K562 (cell line): ENCODE measurements around the gene ACSF2. TPM values are rescaled to one million over a fixed set of nuclear protein-coding genes. Genes with fewer than 3 reads are reported as not detected.

Experiments
- ARID3A ChIP-seq: IDR thresholded peaks from 2 replicates; pipeline ENCODE4 v1.6.1; 2012; ENCODE audit warnings: low read depth, low read length, improper control_type of control experiment, borderline replicate concordance
- BRD4 ChIP-seq: fragments of 200-600 bp; sonication (generic); IDR thresholded peaks from 2 replicates; pipeline ENCODE4 v1.6.1; 2017; ENCODE audit warnings: inconsistent platforms
- E2F4 ChIP-seq: sonication (generic); formaldehyde crosslinking; IDR thresholded peaks from 2 replicates; pipeline ENCODE4 v1.8.0; 2022; ENCODE audit warnings: mild to moderate bottlenecking, low read depth, missing genetic modification reagents
- ELF1 ChIP-seq: fragments of 200-800 bp; sonication (Bioruptor generic); IDR thresholded peaks from 2 replicates; pipeline ENCODE4 v1.6.1; 2016; ENCODE audit warnings: missing genetic modification characterization, missing compliant biosample characterization
- FOSL1 ChIP-seq: fragments of 200-800 bp; sonication (Bioruptor generic); conservative IDR thresholded peaks from 2 replicates; pipeline ENCODE4 v1.6.1; 2016; ENCODE audit warnings: missing genetic modification characterization, missing compliant biosample characterization
- GTF2E2 ChIP-seq: fragments of 200-800 bp; sonication (Bioruptor generic); IDR thresholded peaks from 2 replicates; pipeline ENCODE4 v1.6.1; 2016; ENCODE audit warnings: missing genetic modification characterization, missing compliant biosample characterization
- KLF13 ChIP-seq: fragments of 450-650 bp; IDR thresholded peaks from 2 replicates; pipeline ENCODE4 v1.6.1; 2016; ENCODE audit warnings: missing genetic modification characterization, low read depth, mild to moderate bottlenecking, missing compliant biosample characterization, moderate library complexity, borderline replicate concordance
- MAX ChIP-seq: sonication (generic); formaldehyde crosslinking; IDR thresholded peaks from 2 replicates; pipeline ENCODE4 v1.9.0; 2022; ENCODE audit warnings: mild to moderate bottlenecking, missing genetic modification reagents
- NFE2 ChIP-seq: IDR thresholded peaks from 2 replicates; pipeline ENCODE4 v1.6.1; 2014; ENCODE audit warnings: antibody characterized with exemption, low read depth
- NFIX ChIP-seq: fragments of 250-450 bp; sonication (Bioruptor Pico); IDR thresholded peaks from 2 replicates; pipeline ENCODE4 v1.4.0; 2020; ENCODE audit warnings: low read depth, mild to moderate bottlenecking, moderate library complexity
- PHB ChIP-seq: fragments of 250-450 bp; sonication (Bioruptor Pico); IDR thresholded peaks from 2 replicates; pipeline ENCODE4 v1.5.0; 2021
- RBM34 ChIP-seq: fragments of 200-400 bp; formaldehyde crosslinking; IDR thresholded peaks from 2 replicates; pipeline ENCODE4 v1.6.1; 2018; ENCODE audit warnings: low read length, borderline replicate concordance; ENCODE audit not compliant: insufficient read depth
- RBM39 ChIP-seq: fragments of 200-400 bp; formaldehyde crosslinking; optimal IDR thresholded peaks from 2 replicates; pipeline ENCODE3; 2018; ENCODE audit warnings: low read depth, low read length
- SREBF2 ChIP-seq: sonication (generic); formaldehyde crosslinking; IDR thresholded peaks from 2 replicates; pipeline ENCODE4 v1.4.0; 2020; ENCODE audit warnings: mild to moderate bottlenecking, missing genetic modification reagents
- TGIF2 ChIP-seq: sonication (generic); formaldehyde crosslinking; IDR thresholded peaks from 2 replicates; pipeline ENCODE4 v1.8.1; 2022; ENCODE audit warnings: mild to moderate bottlenecking, missing genetic modification reagents, moderate library complexity
- YY1 ChIP-seq, 3 experiments: IDR thresholded peaks; 2 replicates each; pipeline ENCODE4 v1.6.1; 2011; ENCODE audit warnings: low read length in 2 of 3, mild to moderate bottlenecking in 2 of 3, moderate library complexity in 2 of 3, borderline replicate concordance in 1 of 3, control low read depth in 1 of 3, low read depth in 1 of 3; ENCODE audit not compliant: insufficient read depth in 3 of 3, insufficient replicate concordance in 2 of 3, control insufficient read depth in 1 of 3, insufficient read length in 1 of 3; ENCODE audit errors: extremely low read depth in 1 of 3
- ZKSCAN3 ChIP-seq: fragments of 250-450 bp; sonication (Bioruptor Pico); IDR thresholded peaks from 2 replicates; pipeline ENCODE4 v1.4.0; 2020
- ZNF263 ChIP-seq: sonication (generic); formaldehyde crosslinking; IDR thresholded peaks from 2 replicates; pipeline ENCODE4 v1.8.0; 2022; ENCODE audit warnings: mild to moderate bottlenecking, missing genetic modification reagents, borderline replicate concordance
- ZNF408 ChIP-seq: fragments of 250-450 bp; sonication (Bioruptor Pico); IDR thresholded peaks from 2 replicates; pipeline ENCODE4 v1.4.0; 2020; ENCODE audit warnings: low read depth, mild to moderate bottlenecking, moderate library complexity
- ZNF717 ChIP-seq: fragments of 250-450 bp; sonication (Bioruptor Pico); IDR thresholded peaks from 2 replicates; pipeline ENCODE4 v1.5.0; 2021
- polyA plus RNA-seq, 8 experiments: library from polyadenylated mRNA; depleted of rRNA in 4 of 8; stranded (reverse) in 5 of 8; unstranded in 3 of 8; fragments of >200 nt; fragmentation: Nextera tagmentation in 2 of 8; fragmentation: Illumina TruSeq in 1 of 8; extraction: Ambion mirVana in 2 of 8; extraction: Trizol in 1 of 8; gene quantifications; 2 replicates each; pipeline versions ENCODE4 v1.2.1 to v1.2.3, GENCODE V29; 2011 to 2014; ENCODE audit warnings: inconsistent platforms in 1 of 8, missing spikeins in 1 of 8
- total RNA-seq, 7 experiments: library from RNA; depleted of rRNA in 6 of 7; stranded (reverse); fragments of >200 nt in 6 of 7; fragmentation: Illumina TruSeq in 2 of 7; extraction: Trizol in 2 of 7; gene quantifications; 2 replicates each; pipeline versions ENCODE4 v1.2.1 to v1.2.3, GENCODE V29; 2011 to 2021; ENCODE audit warnings: low replicate concordance in 1 of 7
- TF ChIP-seq, protein P1 (sequence below), 3 experiments: fragments of 200-800 bp in 1 of 3; sonication (Bioruptor generic) in 1 of 3; sonication (generic) in 1 of 3; formaldehyde crosslinking in 1 of 3; IDR thresholded peaks; 2 replicates each; pipeline versions ENCODE4 v1.6.1 to v1.8.0; 2016 to 2022; ENCODE audit warnings: mild to moderate bottlenecking in 2 of 3, missing compliant biosample characterization in 2 of 3, missing genetic modification characterization in 2 of 3, missing genetic modification reagents in 1 of 3
- TF ChIP-seq, protein P2 (sequence below): sonication (generic); formaldehyde crosslinking; IDR thresholded peaks from 2 replicates; pipeline ENCODE4 v1.8.0; 2022; ENCODE audit warnings: missing genetic modification reagents, mild to moderate bottlenecking, moderate library complexity, borderline replicate concordance

Gene ACSF2
- total and polyA plus RNA-seq, 9 of the 15 experiments (the other 6 are each of a cell fraction or from before 2014, with no cell fraction given), result 0.89 to 6.1 (median 3.5) TPM

DNA sequence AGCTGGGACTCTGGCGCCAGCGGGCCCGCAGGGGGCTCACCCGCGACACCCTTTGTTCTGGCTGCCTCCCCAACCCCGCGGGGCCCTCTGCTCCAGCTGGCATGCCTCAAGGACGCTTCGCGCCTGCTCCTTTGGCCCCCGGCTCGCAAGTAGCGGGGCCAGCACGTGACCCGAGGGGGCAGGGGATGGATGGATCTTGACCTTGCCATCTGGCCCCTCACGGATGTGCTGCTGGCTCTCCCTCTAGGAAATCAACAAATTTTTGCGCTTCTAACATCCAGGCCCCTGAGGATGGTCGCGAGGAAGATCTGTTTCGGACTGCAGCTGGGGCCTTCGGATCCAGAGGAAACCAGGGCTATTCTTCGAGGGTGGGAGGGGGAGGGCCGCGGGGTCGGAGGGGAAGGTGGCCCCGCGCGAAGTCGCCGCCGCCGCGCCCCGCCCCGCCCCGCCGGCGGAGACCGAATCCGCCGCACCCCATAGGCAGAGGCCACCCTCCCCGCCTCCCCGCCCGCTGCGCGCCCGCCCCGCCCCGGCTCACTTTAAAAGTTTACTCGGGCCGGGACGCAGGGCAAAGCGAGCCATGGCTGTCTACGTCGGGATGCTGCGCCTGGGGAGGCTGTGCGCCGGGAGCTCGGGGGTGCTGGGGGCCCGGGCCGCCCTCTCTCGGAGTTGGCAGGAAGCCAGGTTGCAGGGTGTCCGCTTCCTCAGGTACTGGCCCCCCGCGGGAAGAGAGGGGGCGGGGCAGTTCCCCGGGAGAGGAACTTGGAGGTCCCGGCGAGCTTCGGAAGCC lies at the start of gene ACSF2 (continued):
- 0 out of 2 replicates have a peak, but pooled peaks have one; percentile 4 for TF ChIP-seq FOSL1 (tag)
- no peak for TF ChIP-seq ZNF408 (CRISPR knock-in tag)
- TF ChIP-seq SREBF2 (CRISPR knock-in tag), result no peak
- no peak for TF ChIP-seq ARID3A
- TF ChIP-seq, protein P1, sequence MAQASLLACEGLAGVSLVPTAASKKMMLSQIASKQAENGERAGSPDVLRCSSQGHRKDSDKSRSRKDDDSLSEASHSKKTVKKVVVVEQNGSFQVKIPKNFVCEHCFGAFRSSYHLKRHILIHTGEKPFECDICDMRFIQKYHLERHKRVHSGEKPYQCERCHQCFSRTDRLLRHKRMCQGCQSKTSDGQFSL (CRISPR knock-in tag; IDR thresholded peaks at IDR 0.05), result no peak
- TF ChIP-seq, protein P1 (tag; IDR thresholded peaks at IDR 0.05), result no peak
- peak; percentile 50; the same call in 1 of the 2 replicates for TF ChIP-seq MAX (CRISPR knock-in tag)
- TF ChIP-seq BRD4, result no peak
- TF ChIP-seq ZNF717 (CRISPR knock-in tag), result no peak
- TF ChIP-seq TGIF2 (CRISPR knock-in tag), result no peak
- no peak for TF ChIP-seq E2F4 (CRISPR knock-in tag)
- TF ChIP-seq RBM34, result no peak
- TF ChIP-seq NFE2, result no peak
- no peak for TF ChIP-seq ZNF263 (CRISPR knock-in tag)
- TF ChIP-seq, protein P2, sequence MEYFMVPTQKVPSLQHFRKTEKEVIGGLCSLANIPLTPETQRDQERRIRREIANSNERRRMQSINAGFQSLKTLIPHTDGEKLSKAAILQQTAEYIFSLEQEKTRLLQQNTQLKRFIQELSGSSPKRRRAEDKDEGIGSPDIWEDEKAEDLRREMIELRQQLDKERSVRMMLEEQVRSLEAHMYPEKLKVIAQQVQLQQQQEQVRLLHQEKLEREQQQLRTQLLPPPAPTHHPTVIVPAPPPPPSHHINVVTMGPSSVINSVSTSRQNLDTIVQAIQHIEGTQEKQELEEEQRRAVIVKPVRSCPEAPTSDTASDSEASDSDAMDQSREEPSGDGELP (CRISPR knock-in tag), result peak; percentile 72; the same call in 1 of the 2 replicates
- peak; percentile 72 for TF ChIP-seq NFIX
- no peak for TF ChIP-seq RBM39
- TF ChIP-seq KLF13 (tag), result no peak
- peak in 1 of 3 experiments; percentile 10 for TF ChIP-seq YY1 (IDR thresholded peaks at IDR 0.05; ENCODE audit: borderline replicate concordance in 1 of 3, control insufficient read depth in 1 of 3, extremely low read depth in 1 of 3, insufficient read depth in 3 of 3, insufficient read length in 1 of 3, insufficient replicate concordance in 2 of 3, low read depth in 1 of 3, low read length in 2 of 3)
- TF ChIP-seq ELF1 (tag), result no peak
- no peak for TF ChIP-seq PHB (CRISPR knock-in tag)
- 0 out of 2 replicates have a peak, but pooled peaks have one; percentile 36 for TF ChIP-seq GTF2E2 (tag)
- no peak for TF ChIP-seq ZKSCAN3 (CRISPR knock-in tag)
